IMR-90 (cell line): ENCODE measurements around the gene DCUN1D5. TPM values are rescaled to one million over a fixed set of nuclear protein-coding genes. Genes with fewer than 3 reads are reported as not detected.

Experiments
- ATAC-seq: fragments of 200-7000 bp; cut with Tn5 transposase; 2 replicates; pipeline ENCODE4 v1.9.1; 2020; ENCODE audit warnings: low read depth, mild to moderate bottlenecking, moderate library complexity
- BruUV-seq: library from RNA; stranded (reverse); fragments of 400-500 nt; replicated peaks from 2 replicates; lab custom pipeline; 2021; lab: Mats Ljungman, UMichigan
- CTCF ChIA-PET: fragments of 300-600 bp; formaldehyde crosslinking; extraction: SDS; loops from one replicate; lab custom pipeline; 2021; ENCODE audit warnings: antibody characterized with exemption; lab: Yijun Ruan, JAX
- POLR2A ChIA-PET: fragments of 300-600 bp; sonication (Branson Sonifier 250); formaldehyde crosslinking; loops from one replicate; lab custom pipeline; 2022; ENCODE audit warnings: antibody characterized with exemption; ENCODE audit not compliant: unreplicated experiment; lab: Charles Lee
- DNase-seq: peaks from one replicate; pipeline ENCODE4 v3.0.0; 2013
- H2AFZ ChIP-seq: replicated peaks from 2 replicates; pipeline ENCODE3; 2013; ENCODE audit warnings: low read length, mild to moderate bottlenecking; ENCODE audit not compliant: poor library complexity
- H2AK5ac ChIP-seq: 2 replicates; pipeline ENCODE4 v1.6.1; 2013; ENCODE audit warnings: low read depth, low read length, inconsistent platforms
- H2AK9ac ChIP-seq: replicated peaks from 2 replicates; pipeline ENCODE3; 2013; ENCODE audit warnings: mild to moderate bottlenecking, low read depth, low read length, moderate library complexity; ENCODE audit not compliant: poor library complexity
- H2BK120ac ChIP-seq: 2 replicates; pipeline ENCODE4 v1.6.1; 2013; ENCODE audit warnings: low read depth, low read length, inconsistent platforms
- H2BK15ac ChIP-seq: 3 replicates; pipeline ENCODE4 v1.6.1; 2013; ENCODE audit warnings: low read depth, low read length, inconsistent platforms
- H2BK20ac ChIP-seq: 2 replicates; pipeline ENCODE4 v1.6.1; 2013; ENCODE audit warnings: low read depth, mild to moderate bottlenecking, inconsistent platforms, low read length, moderate library complexity
- H2BK5ac ChIP-seq: 2 replicates; pipeline ENCODE4 v1.6.1; 2013; ENCODE audit warnings: mild to moderate bottlenecking, low read depth, low read length, inconsistent platforms; ENCODE audit not compliant: poor library complexity, severe bottlenecking
- H3K14ac ChIP-seq: replicated peaks from 2 replicates; pipeline ENCODE4 v1.6.1; 2013; ENCODE audit warnings: low read depth, low read length, inconsistent platforms
- H3K18ac ChIP-seq: 2 replicates; pipeline ENCODE4 v1.6.1; 2013; ENCODE audit warnings: low read depth, low read length, control low read depth
- H3K23ac ChIP-seq: 2 replicates; pipeline ENCODE4 v1.6.1; 2013; ENCODE audit warnings: low read depth, low read length, inconsistent platforms
- H3K27ac ChIP-seq: 2 replicates; pipeline ENCODE4 v1.5.1; 2013; ENCODE audit warnings: mild to moderate bottlenecking, control low read depth, low read length; ENCODE audit not compliant: insufficient read depth
- H3K27me3 ChIP-seq: 2 replicates; pipeline ENCODE4 v1.6.1; 2013; ENCODE audit warnings: low read length; ENCODE audit not compliant: control insufficient read depth, insufficient read depth
- H3K36me3 ChIP-seq: 2 replicates; pipeline ENCODE4 v1.6.1; 2013; ENCODE audit warnings: low read length, mixed read lengths; ENCODE audit not compliant: control insufficient read depth, insufficient read depth
- H3K4ac ChIP-seq: 2 replicates; pipeline ENCODE4 v1.6.1; 2013; ENCODE audit warnings: low read depth, low read length, inconsistent platforms
- H3K4me1 ChIP-seq: 2 replicates; pipeline ENCODE4 v1.6.1; 2013; ENCODE audit warnings: low read length, mixed read lengths; ENCODE audit not compliant: control insufficient read depth, insufficient read depth
- H3K4me2 ChIP-seq: 2 replicates; pipeline ENCODE4 v1.6.1; 2013; ENCODE audit warnings: low read depth, mild to moderate bottlenecking, control low read depth, low read length, moderate library complexity
- H3K4me3 ChIP-seq: 2 replicates; pipeline ENCODE4 v1.5.1; 2013; ENCODE audit warnings: low read depth, mild to moderate bottlenecking, control low read depth, low read length, moderate library complexity; ENCODE audit not compliant: insufficient read depth
- H3K56ac ChIP-seq: 2 replicates; pipeline ENCODE4 v1.6.1; 2013; ENCODE audit warnings: low read length, inconsistent platforms; ENCODE audit not compliant: insufficient read depth; ENCODE audit errors: extremely low read depth
- H3K79me1 ChIP-seq, 2 experiments: 2 replicates each; pipeline ENCODE4 v1.6.1; 2013; ENCODE audit warnings: low read length in 2 of 2, inconsistent platforms in 1 of 2, low read depth in 1 of 2
- H3K9ac ChIP-seq: 2 replicates; pipeline ENCODE4 v1.6.1; 2013; ENCODE audit warnings: low read depth, low read length, control low read depth
- H3K9me1 ChIP-seq: 2 replicates; pipeline ENCODE4 v1.6.1; 2013; ENCODE audit warnings: low read length, inconsistent platforms; ENCODE audit not compliant: insufficient read depth
- H3K9me3 ChIP-seq: 2 replicates; pipeline ENCODE4 v1.6.1; 2013; ENCODE audit warnings: low read length; ENCODE audit not compliant: control insufficient read depth, insufficient read depth
- H4K20me1 ChIP-seq: 2 replicates; pipeline ENCODE4 v1.6.1; 2013; ENCODE audit warnings: low read length, inconsistent platforms; ENCODE audit not compliant: insufficient read depth
- H4K5ac ChIP-seq: 2 replicates; pipeline ENCODE4 v1.6.1; 2013; ENCODE audit warnings: mild to moderate bottlenecking, low read depth, low read length, control low read depth
- H4K8ac ChIP-seq, 2 experiments: 2 replicates each; pipeline ENCODE4 v1.6.1; 2013; ENCODE audit warnings: low read depth in 2 of 2, low read length in 2 of 2, control low read depth in 1 of 2, inconsistent platforms in 1 of 2
- H4K91ac ChIP-seq: 2 replicates; pipeline ENCODE4 v1.6.1; 2013; ENCODE audit warnings: low read depth, low read length, inconsistent platforms; ENCODE audit not compliant: insufficient read depth
- BHLHE40 ChIP-seq: fragments of 150-350 bp; IDR thresholded peaks from 2 replicates; pipeline ENCODE4 v1.6.1; 2016; ENCODE audit warnings: mild to moderate bottlenecking, low read depth, low read length
- NFE2L2 ChIP-seq: fragments of 150-350 bp; IDR thresholded peaks from 2 replicates; pipeline ENCODE4 v1.6.1; 2016; ENCODE audit warnings: low read depth, mild to moderate bottlenecking, low read length
- POLR2A ChIP-seq: IDR thresholded peaks from 2 replicates; pipeline ENCODE4 v1.6.1; 2012; ENCODE audit warnings: mild to moderate bottlenecking, low read depth, low read length
- RFX5 ChIP-seq: IDR thresholded peaks from 2 replicates; pipeline ENCODE4 v1.8.0; 2012; ENCODE audit warnings: low read depth, mild to moderate bottlenecking, low read length, moderate library complexity
- SMC3 ChIP-seq: fragments of 150-350 bp; IDR thresholded peaks from 2 replicates; pipeline ENCODE4 v1.6.1; 2016; ENCODE audit warnings: low read depth, mild to moderate bottlenecking, antibody characterized with exemption, low read length, moderate library complexity
- WGBS, 2 experiments: methylation state at CpG; one replicate each; pipeline versions ENCODE4 v1.1.5 to v1.1.7; 2013; ENCODE audit warnings: missing lambda C conversion rate in 2 of 2; ENCODE audit not compliant: insufficient read length in 1 of 2; ENCODE audit errors: extremely low coverage in 2 of 2; 5-methylcytosine and 5-hydroxymethylcytosine counted together
- dilution Hi-C: fragments of 300-500 bp; cut with HindIII; formaldehyde crosslinking; loops from one replicate; pipeline ENCODE4 v1.14.3; 2018; ENCODE audit warnings: low sequenced_read_pairs; ENCODE audit not compliant: unreplicated experiment
- in situ Hi-C: fragments of 300-500 bp; cut with MboI; formaldehyde crosslinking; loops from 3 replicates; pipeline ENCODE4 v1.14.3; 2019; ENCODE audit warnings: low sequenced_read_pairs, inconsistent platforms, mixed read lengths
- intact Hi-C: fragments of 100-400 bp; cut with micrococcal nuclease; formaldehyde crosslinking; loops from 2 replicates; pipeline ENCODE4 v1.10.0; 2022
- polyA plus RNA-seq, 3 experiments: library from polyadenylated mRNA; depleted of rRNA; stranded (reverse); fragments of >200 nt; gene quantifications; 2 replicates each; pipeline ENCODE4 v1.2.3, GENCODE V29; 2012; ENCODE audit warnings: low replicate concordance in 1 of 3
- total RNA-seq: library from RNA; depleted of rRNA; stranded (reverse); fragments of >200 nt; gene quantifications from 2 replicates; pipeline ENCODE4 v1.2.3, GENCODE V29; 2012

The DCUN1D5 gene
- total and polyA plus RNA-seq, 2 of the 4 experiments (the other 2 are of a cell fraction), result 47.8 to 58.3 TPM

- Histone ChIP-seq H4K20me1 (peaks cover 7% of the 10 kb centered on the region; the same call in 1 of the 2 replicates), H3K27ac (no peak overlapping the region), H3K23ac (no peak overlapping the region), H3K14ac (no peak overlapping the region), H4K91ac (no peak overlapping the region), H2BK120ac (no peak overlapping the region), H3K9me3 (no peaks in the 10 kb centered on the region), H4K8ac (no peak overlapping the region), H2AK9ac (no peak overlapping the region), H3K9me1 (no peaks in the 10 kb centered on the region), H3K4ac (no peak overlapping the region), H3K79me1 (peaks cover 16 to 43% of the 10 kb centered on the region in 2 experiments), H2BK15ac (no peak overlapping the region), H3K56ac (no peak overlapping the region), H2BK20ac (no peak overlapping the region), H3K18ac (no peak overlapping the region), H3K9ac (no peak overlapping the region), H2AFZ (no peak overlapping the region), H3K36me3 (peaks cover 23% of the 10 kb centered on the region), H3K4me1 (no peaks in the 10 kb centered on the region), H3K4me3 (no peak overlapping the region), H3K27me3 (no peaks in the 10 kb centered on the region), H4K5ac (no peak overlapping the region), H2AK5ac (no peak overlapping the region), H2BK5ac (no peak overlapping the region), H3K4me2 (no peak overlapping the region)
- no TSS peak for BruUV-seq
- no peak for ATAC-seq
- in situ Hi-C loops (no loop called here), dilution Hi-C loops (no loop called here), intact Hi-C loops (no loop called here)
- ChIA-PET CTCF (no interaction called here), POLR2A (no interaction called here)
- no peak for DNase-seq
- no peak for TF ChIP-seq NFE2L2
- no peak for TF ChIP-seq BHLHE40
- no peak for TF ChIP-seq POLR2A
- TF ChIP-seq RFX5, result no peak
- no peak for TF ChIP-seq SMC3
- WGBS, 2 experiments, result no CpG with 5 or more reads among the region's 3 CpGs
These were observed 14.4 kb downstream of the DCUN1D5 start for GRCh38 chr11:103077554-103077953.
